CD8-positive, alpha-beta memory T cell (primary cell): ENCODE measurements around the gene CALML3. TPM values are rescaled to one million over a fixed set of nuclear protein-coding genes. Genes with fewer than 3 reads are reported as not detected.

Source experiments
- CTCF ChIA-PET: fragments of 350-600 bp; sonication (Branson Sonifier 250); formaldehyde crosslinking; loops from one replicate; lab custom pipeline; 2021; ENCODE audit warnings: antibody characterized with exemption; lab: Charles Lee
- POLR2A ChIA-PET: fragments of 350-600 bp; sonication (Branson Sonifier 250); formaldehyde crosslinking; loops from one replicate; lab custom pipeline; 2021; ENCODE audit warnings: antibody characterized with exemption; lab: Charles Lee
- DNase-seq, 5 donors: peaks; one replicate each; pipeline versions ENCODE4 v3.0.0 to v3.0.0-alpha.2; 2020 to 2022; ENCODE audit warnings: mixed read lengths in 1 of 5
- H3K27ac ChIP-seq: one replicate; pipeline ENCODE4 v1.7.0; 2013; ENCODE audit warnings: low read depth, mild to moderate bottlenecking, low read length, moderate library complexity
- H3K27me3 ChIP-seq: 2 replicates; pipeline ENCODE4 v1.7.0; 2013; ENCODE audit warnings: low read length, mild to moderate bottlenecking; ENCODE audit not compliant: insufficient read depth, poor library complexity, severe bottlenecking
- H3K36me3 ChIP-seq: 2 replicates; pipeline ENCODE4 v1.7.0; 2013; ENCODE audit warnings: mild to moderate bottlenecking, low read length, moderate library complexity; ENCODE audit not compliant: insufficient read depth
- H3K4me1 ChIP-seq: 2 replicates; pipeline ENCODE4 v1.7.0; 2013; ENCODE audit warnings: mild to moderate bottlenecking, low read length, moderate library complexity; ENCODE audit not compliant: insufficient read depth
- H3K4me3 ChIP-seq: 2 replicates; pipeline ENCODE4 v1.7.0; 2013; ENCODE audit warnings: mild to moderate bottlenecking, low read length
- H3K9me3 ChIP-seq: 2 replicates; pipeline ENCODE4 v1.7.0; 2013; ENCODE audit warnings: mild to moderate bottlenecking, low read length
- H3K27ac Mint-ChIP-seq, 8 donors: one replicate each; pipeline ENCODE4 v1.8.0; 2020 to 2021; ENCODE audit warnings: mixed read lengths in 8 of 8, mild to moderate bottlenecking in 6 of 8, inconsistent platforms in 3 of 8, moderate library complexity in 3 of 8
- H3K27me3 Mint-ChIP-seq, 2 donors: one replicate each; pipeline ENCODE4 v1.8.0; 2020 to 2021; ENCODE audit warnings: mixed read lengths in 2 of 2, mild to moderate bottlenecking in 1 of 2, moderate library complexity in 1 of 2
- H3K36me3 Mint-ChIP-seq, 3 donors: one replicate each; pipeline ENCODE4 v1.8.0; 2020 to 2021; ENCODE audit warnings: mixed read lengths in 3 of 3, inconsistent platforms in 1 of 3, mild to moderate bottlenecking in 1 of 3
- H3K4me1 Mint-ChIP-seq, 3 donors: one replicate each; pipeline ENCODE4 v1.8.0; 2020 to 2021; ENCODE audit warnings: mixed read lengths in 3 of 3, inconsistent platforms in 1 of 3, mild to moderate bottlenecking in 1 of 3
- H3K4me3 Mint-ChIP-seq, 7 donors: one replicate each; pipeline ENCODE4 v1.8.0; 2020 to 2021; ENCODE audit warnings: mixed read lengths in 7 of 7, mild to moderate bottlenecking in 6 of 7, moderate library complexity in 4 of 7, inconsistent platforms in 2 of 7
- H3K9me3 Mint-ChIP-seq, 5 donors: one replicate each; pipeline ENCODE4 v1.8.0; 2020 to 2022; ENCODE audit warnings: mixed read lengths in 5 of 5, mild to moderate bottlenecking in 3 of 5, moderate library complexity in 2 of 5, inconsistent platforms in 1 of 5
- polyA plus RNA-seq: library from polyadenylated mRNA; unstranded; fragments of 300-500 nt; fragmentation: Illumina TruSeq; gene quantifications from one replicate; pipeline ENCODE4 v1.2.3, GENCODE V29; 2021
- total RNA-seq, 2 experiments: library from RNA; stranded (reverse); gene quantifications; one replicate each; pipeline ENCODE4 v1.2.3, GENCODE V29; 2021

The CALML3 gene
- total and polyA plus RNA-seq, 3 experiments from 2014 or later: not detected

DNA sequence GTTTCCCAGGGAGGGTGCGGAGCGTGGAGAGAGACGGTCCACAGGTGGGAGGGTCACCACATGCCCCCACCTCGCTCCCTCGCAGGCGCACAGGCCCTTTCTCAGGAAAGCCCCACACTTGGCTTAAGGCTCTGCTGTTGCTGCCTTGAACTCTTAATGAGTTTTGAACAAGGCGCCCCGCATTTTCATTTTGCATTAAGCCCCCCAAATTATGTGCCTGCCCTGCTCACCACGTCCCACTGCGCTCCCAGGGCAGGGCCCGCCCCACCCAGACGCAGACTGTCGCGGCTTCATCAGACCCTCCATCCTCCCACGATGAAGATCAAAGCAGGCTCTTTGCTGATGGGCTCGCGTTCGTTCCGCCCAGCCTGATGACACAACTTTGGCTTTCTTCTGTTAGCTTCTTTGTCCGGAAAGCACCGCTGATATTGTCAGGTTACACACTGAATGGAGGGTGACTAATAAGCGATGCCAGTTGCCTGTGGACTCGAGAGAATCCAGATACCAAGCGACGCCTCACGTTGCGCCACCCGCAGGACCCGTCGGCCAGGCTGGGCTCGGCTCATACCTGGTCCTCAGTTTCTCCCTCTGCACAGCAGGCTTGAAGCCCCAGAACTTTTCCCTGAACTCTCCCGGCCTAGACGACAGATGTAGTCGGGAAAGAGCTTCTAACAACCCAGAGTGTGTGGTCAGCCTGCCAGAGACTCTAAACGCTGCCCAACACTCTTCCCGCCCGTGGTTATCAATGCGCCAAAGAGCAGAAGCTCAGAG is 9.5 kb downstream of the CALML3 start:
- peaks cover 6 to 7% of the 10 kb centered on the region in 2 donors for H3K27me3 Mint-ChIP-seq
- H3K27me3 ChIP-seq: no peaks in the 10 kb centered on the region
- no peak overlapping the region for H3K4me3 ChIP-seq
- no peaks in the 10 kb centered on the region for H3K9me3 ChIP-seq
- DNase-seq: no peak
- POLR2A ChIA-PET: no interaction called here
- H3K36me3 Mint-ChIP-seq: peaks cover 0 to 1% (median 0%) of the 10 kb centered on the region in 3 donors
- H3K27ac ChIP-seq: no peak overlapping the region
- H3K27ac Mint-ChIP-seq: no peak overlapping the region
- no peaks in the 10 kb centered on the region for H3K9me3 Mint-ChIP-seq
- no peaks in the 10 kb centered on the region for H3K4me1 Mint-ChIP-seq
- no peak overlapping the region for H3K4me3 Mint-ChIP-seq
- CTCF ChIA-PET: no interaction called here
- no peaks in the 10 kb centered on the region for H3K4me1 ChIP-seq
- no peaks in the 10 kb centered on the region for H3K36me3 ChIP-seq

DNA sequence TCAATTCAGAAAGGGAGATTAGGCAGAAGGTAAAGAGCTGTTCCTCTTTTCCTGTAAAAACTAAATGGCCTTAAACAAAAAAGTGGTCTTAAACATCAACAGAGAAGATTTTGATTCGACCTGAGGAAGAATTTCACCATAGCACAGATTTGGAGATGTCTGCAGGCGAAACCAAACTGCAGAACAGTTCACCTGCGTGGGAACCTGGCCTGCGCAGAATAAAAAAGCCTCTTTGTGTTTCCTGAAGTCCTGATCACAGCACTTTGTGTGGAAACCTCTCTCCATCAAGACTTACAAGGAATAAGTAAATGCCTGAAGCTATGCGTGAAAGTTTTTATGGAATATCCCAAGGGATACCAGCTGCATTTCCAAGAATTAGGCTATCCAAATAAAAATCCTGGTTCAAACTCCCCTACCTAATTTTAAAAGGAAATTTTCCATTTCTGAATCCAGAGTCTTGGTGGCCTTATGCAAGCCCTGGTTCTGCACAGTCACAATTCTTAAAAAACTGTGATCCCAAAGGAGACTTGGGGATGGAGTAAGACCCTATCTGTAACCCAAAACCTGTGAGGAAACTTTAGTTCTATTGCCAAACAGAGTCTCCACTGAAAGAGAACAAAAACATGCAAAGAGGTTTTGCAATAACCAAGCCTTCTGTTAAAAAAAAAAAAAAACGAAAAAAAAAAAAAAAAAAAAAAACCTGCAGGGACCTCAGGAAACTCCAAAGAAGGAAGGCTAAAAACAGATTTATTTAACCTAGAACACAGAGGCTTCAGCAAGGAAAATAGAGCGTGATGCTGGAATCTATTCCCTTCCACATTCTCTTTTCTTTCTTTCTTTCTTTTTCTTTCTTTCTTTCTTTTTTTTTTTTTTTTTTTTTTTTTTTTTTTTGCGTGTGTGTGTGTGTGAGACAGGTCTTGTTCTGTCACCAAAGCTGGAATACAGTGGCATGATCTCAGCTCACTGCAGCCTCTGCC is 10.4 kb downstream of the CALML3 start:
- H3K36me3 ChIP-seq: no peaks in the 10 kb centered on the region
- H3K9me3 ChIP-seq: no peaks in the 10 kb centered on the region
- Mint-ChIP-seq H3K9me3 (no peaks in the 10 kb centered on the region), H3K27me3 (peaks cover 7 to 10% of the 10 kb centered on the region in 2 donors), H3K4me1 (no peaks in the 10 kb centered on the region), H3K27ac (no peak overlapping the region), H3K4me3 (no peak overlapping the region), H3K36me3 (peaks cover 0 to 1% (median 0%) of the 10 kb centered on the region in 3 donors)
- ChIA-PET POLR2A (no interaction called here), CTCF (no interaction called here)
- no peaks in the 10 kb centered on the region for H3K27me3 ChIP-seq
- no peak overlapping the region for H3K27ac ChIP-seq
- H3K4me1 ChIP-seq: no peaks in the 10 kb centered on the region
- no peak overlapping the region for H3K4me3 ChIP-seq
- no peak for DNase-seq

DNA sequence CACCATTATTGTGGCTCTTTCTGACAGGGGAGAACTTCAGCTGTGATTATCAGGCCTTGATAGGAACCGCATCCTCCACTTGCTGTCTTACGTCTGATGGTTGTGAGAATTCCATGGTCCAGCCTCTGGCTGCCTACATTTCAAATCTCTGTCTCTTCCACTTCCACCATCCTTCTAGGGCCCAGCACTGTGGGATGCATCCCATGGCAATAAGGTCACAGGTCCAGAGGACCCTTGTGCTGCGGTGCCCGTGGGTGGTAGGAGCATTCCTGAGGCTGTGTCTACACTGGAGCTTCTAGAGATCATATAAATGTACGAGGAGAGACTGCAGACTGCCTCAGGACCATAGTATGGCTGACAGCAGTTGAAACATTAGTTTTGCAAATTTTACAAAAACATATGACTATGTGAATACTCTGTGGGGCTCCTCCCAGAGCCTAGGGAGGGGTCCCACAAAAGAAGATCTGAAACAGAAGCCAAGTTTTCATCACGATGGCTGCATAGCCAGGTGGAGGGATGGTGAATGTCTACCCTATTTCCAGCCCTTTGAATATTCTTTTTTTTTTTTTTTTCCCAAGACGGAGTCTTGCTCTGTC is 11.8 kb downstream of the CALML3 start:
- Histone ChIP-seq H3K27me3 (no peaks in the 10 kb centered on the region), H3K4me3 (no peak overlapping the region), H3K4me1 (no peaks in the 10 kb centered on the region), H3K9me3 (no peaks in the 10 kb centered on the region), H3K27ac (no peak overlapping the region), H3K36me3 (no peaks in the 10 kb centered on the region)
- Mint-ChIP-seq H3K9me3 (peaks cover 0 to 5% (median under 1%) of the 10 kb centered on the region in 5 donors), H3K27me3 (peaks cover 15% of the 10 kb centered on the region in 2 donors), H3K36me3 (no peaks in the 10 kb centered on the region), H3K27ac (no peak overlapping the region), H3K4me3 (no peak overlapping the region), H3K4me1 (no peaks in the 10 kb centered on the region)
- CTCF ChIA-PET: no interaction called here
- POLR2A ChIA-PET: interaction anchor here (0.6 kb wide), 1 partner anchor 594 kb away, joined by 4 read pairs; no protein-coding TSS in a partner anchor
- no peak for DNase-seq

DNA sequence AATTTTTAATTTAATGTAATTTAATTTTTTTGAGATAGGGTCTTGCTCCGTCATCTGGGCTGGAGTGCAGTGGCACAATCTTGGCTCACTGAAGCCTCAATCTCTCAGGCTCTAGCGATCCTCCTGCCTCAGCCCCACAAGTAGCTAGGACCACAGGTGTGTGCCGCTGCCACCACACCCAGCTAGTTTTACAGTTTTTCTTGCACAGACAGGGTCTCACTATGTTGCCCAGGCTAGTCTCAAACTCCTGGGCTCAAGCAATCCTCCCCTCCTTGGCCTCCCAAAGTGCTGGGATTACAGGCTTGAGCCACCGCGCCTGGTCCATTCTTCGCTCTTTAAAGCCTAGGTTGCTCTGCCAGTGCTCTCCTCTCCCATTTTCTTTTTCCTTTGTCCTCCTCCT is 12.9 kb downstream of the CALML3 start:
- H3K4me1 Mint-ChIP-seq: no peaks in the 10 kb centered on the region
- Histone ChIP-seq H3K4me1 (no peaks in the 10 kb centered on the region), H3K4me3 (no peak overlapping the region), H3K36me3 (no peaks in the 10 kb centered on the region), H3K27ac (no peak overlapping the region), H3K9me3 (peaks cover 1% of the 10 kb centered on the region), H3K27me3 (no peaks in the 10 kb centered on the region)
- no peak overlapping the region for H3K4me3 Mint-ChIP-seq
- H3K27me3 Mint-ChIP-seq: peaks cover 17 to 19% of the 10 kb centered on the region in 2 donors
- DNase-seq: no peak
- no peak overlapping the region for H3K27ac Mint-ChIP-seq
- CTCF ChIA-PET: no interaction called here
- H3K9me3 Mint-ChIP-seq: peaks cover 2 to 11% (median 6%) of the 10 kb centered on the region in 5 donors
- peaks cover 0 to 1% (median 0%) of the 10 kb centered on the region in 3 donors for H3K36me3 Mint-ChIP-seq
- POLR2A ChIA-PET: no interaction called here

DNA sequence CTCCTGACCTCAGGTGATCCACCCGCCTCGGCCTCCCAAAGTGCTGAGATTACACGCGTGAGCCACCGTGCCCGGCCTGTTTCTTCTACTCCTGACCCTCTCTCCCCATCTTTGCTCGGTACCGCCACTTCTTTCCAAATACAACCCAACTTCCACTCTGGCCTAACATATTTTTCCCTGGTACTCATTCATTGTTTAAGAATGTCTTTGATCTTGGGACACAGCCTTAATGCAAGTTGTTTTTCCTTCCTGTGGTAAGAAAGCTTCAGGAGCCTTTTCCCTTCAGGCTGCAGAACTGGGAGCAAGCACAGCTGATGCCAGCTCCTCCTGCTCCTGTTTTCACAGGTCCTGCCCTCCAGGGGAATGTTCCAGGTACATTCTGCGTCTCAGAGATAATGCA is 13.7 kb downstream of the CALML3 start:
- Histone ChIP-seq H3K36me3 (no peaks in the 10 kb centered on the region), H3K4me1 (no peaks in the 10 kb centered on the region), H3K9me3 (peaks cover 3% of the 10 kb centered on the region), H3K27ac (no peak overlapping the region), H3K4me3 (no peak overlapping the region), H3K27me3 (no peaks in the 10 kb centered on the region)
- CTCF ChIA-PET: no interaction called here
- Mint-ChIP-seq H3K9me3 (peaks cover 5 to 12% (median 6%) of the 10 kb centered on the region in 5 donors), H3K27ac (peak overlapping the region in 1 of 8 donors; percentile 62), H3K27me3 (peaks cover 17 to 19% of the 10 kb centered on the region in 2 donors), H3K36me3 (peaks cover 0 to 1% (median 0%) of the 10 kb centered on the region in 3 donors), H3K4me3 (no peak overlapping the region), H3K4me1 (no peaks in the 10 kb centered on the region)
- no peak for DNase-seq
- POLR2A ChIA-PET: no interaction called here

- Mint-ChIP-seq H3K27me3 (peaks cover 17 to 19% of the 10 kb centered on the region in 2 donors), H3K36me3 (peaks cover 0 to 1% (median 0%) of the 10 kb centered on the region in 3 donors), H3K4me3 (no peak overlapping the region), H3K27ac (no peak overlapping the region), H3K9me3 (peaks cover 5 to 12% (median 8%) of the 10 kb centered on the region in 5 donors), H3K4me1 (no peaks in the 10 kb centered on the region)
- Histone ChIP-seq H3K27ac (peak overlapping the region; percentile 1), H3K4me1 (no peaks in the 10 kb centered on the region), H3K9me3 (peaks cover 3% of the 10 kb centered on the region), H3K4me3 (no peak overlapping the region), H3K36me3 (no peaks in the 10 kb centered on the region), H3K27me3 (no peaks in the 10 kb centered on the region)
- ChIA-PET POLR2A (no interaction called here), CTCF (no interaction called here)
- no peak for DNase-seq
These were observed 14.3 kb downstream of the CALML3 start for GRCh38 chr10:5538892-5539651.

GRCh38 chr10:5540080-5540479 is 15.3 kb downstream of the CALML3 start:
- H3K4me3 Mint-ChIP-seq: no peak overlapping the region
- H3K27me3 ChIP-seq: no peaks in the 10 kb centered on the region
- H3K27ac Mint-ChIP-seq: no peak overlapping the region
- H3K27me3 Mint-ChIP-seq: peaks cover 17 to 19% of the 10 kb centered on the region in 2 donors
- POLR2A ChIA-PET: no interaction called here
- H3K9me3 Mint-ChIP-seq: peaks cover 5 to 12% (median 9%) of the 10 kb centered on the region in 5 donors
- H3K4me1 ChIP-seq: no peaks in the 10 kb centered on the region
- H3K9me3 ChIP-seq: peaks cover 3% of the 10 kb centered on the region
- no peaks in the 10 kb centered on the region for H3K4me1 Mint-ChIP-seq
- no peaks in the 10 kb centered on the region for H3K36me3 ChIP-seq
- H3K36me3 Mint-ChIP-seq: peaks cover 0 to 1% (median 0%) of the 10 kb centered on the region in 3 donors
- no peak for DNase-seq
- no peak overlapping the region for H3K4me3 ChIP-seq
- no peak overlapping the region for H3K27ac ChIP-seq
- CTCF ChIA-PET: no interaction called here
